Measurements from ENCODE around the gene SLC22A23. TPM values are rescaled to one million over a fixed set of nuclear protein-coding genes. Genes with fewer than 3 reads are reported as not detected.

The SLC22A23 gene
- total and polyA plus RNA-seq, 2 donors (not counting 1 experiment from before 2014, with no cell fraction given), result 0.18 to 1.4 TPM

- Histone ChIP-seq H4K20me1 (ENCODE audit: control insufficient read depth, insufficient read depth, low read length, poor library complexity, severe bottlenecking) (no peaks in the 10 kb centered on the region), H3K4me2 (replicated peaks; ENCODE audit: low read depth, low read length, poor library complexity, severe bottlenecking) (no peak overlapping the region), H3K9ac (ENCODE audit: low read length) (no peak overlapping the region), H3K27ac (ENCODE audit: low read length in 2 of 2) (no peak overlapping the region), H3K4me3 (ENCODE audit: control extremely low read depth in 1 of 5, extremely low read depth in 1 of 5, insufficient read depth in 1 of 5, low read depth in 2 of 5, low read length in 4 of 5) (no peak overlapping the region), H2AFZ (ENCODE audit: insufficient read depth, low read depth, low read length, poor library complexity, severe bottlenecking) (no peak overlapping the region), H3K4me1 (ENCODE audit: control insufficient read depth in 2 of 2, insufficient read depth in 2 of 2, low read length in 2 of 2) (peaks cover 6 to 9% of the 10 kb centered on the region in 2 donors), H3K9me3 (ENCODE audit: control extremely low read depth in 1 of 3, control insufficient read depth in 2 of 3, insufficient read depth in 1 of 3, low read length in 2 of 3) (peaks cover 0 to 4% (median 0%) of the 10 kb centered on the region in 3 donors), H3K79me2 (ENCODE audit: control insufficient read depth, insufficient read depth, low read length) (no peaks in the 10 kb centered on the region), H3K27me3 (replicated peaks in 1 of 4; ENCODE audit: control extremely low read depth in 1 of 4, control insufficient read depth in 3 of 4, insufficient read depth in 4 of 4, low read length in 3 of 4) (peaks cover 0 to 6% (median 0%) of the 10 kb centered on the region in 4 experiments), H3K36me3 (replicated peaks in 1 of 2; ENCODE audit: control extremely low read depth in 1 of 2, control insufficient read depth in 1 of 2, extremely low read depth in 1 of 2, insufficient read depth in 2 of 2, low read length in 1 of 2) (no peaks in the 10 kb centered on the region)
- H3K4me1 Mint-ChIP-seq, result peaks cover 17% of the 10 kb centered on the region
- intact Hi-C loops (cut with micrococcal nuclease), result loop anchor here (10.0 kb wide), 1 partner anchor 46 kb away; no protein-coding TSS in a partner anchor
- no peak overlapping the region for H3K27ac Mint-ChIP-seq
- no peak for DNase-seq
- no peak overlapping the region for H3K4me3 Mint-ChIP-seq
- no peaks in the 10 kb centered on the region for H3K9me3 Mint-ChIP-seq (ENCODE audit: insufficient read depth)
- peaks cover 31% of the 10 kb centered on the region for H3K27me3 Mint-ChIP-seq
- ATAC-seq (ENCODE audit: low read depth), result no peak
- TF ChIP-seq CTCF (IDR thresholded peaks at IDR 0.05) (no peak), EZH2 (IDR thresholded peaks at IDR 0.05; ENCODE audit: borderline replicate concordance, insufficient read depth, low read depth, low read length, poor library complexity, severe bottlenecking) (no peak)
- POLR2A ChIA-PET, result no interaction called here
- 89% methylated on average over 8 of the region's 11 CpGs for WGBS (ENCODE audit: insufficient coverage)
- CTCF ChIA-PET, result no interaction called here
Measured at GRCh38 chr6:3380344-3381232, 76.3 kb downstream of the SLC22A23 start.

DNA sequence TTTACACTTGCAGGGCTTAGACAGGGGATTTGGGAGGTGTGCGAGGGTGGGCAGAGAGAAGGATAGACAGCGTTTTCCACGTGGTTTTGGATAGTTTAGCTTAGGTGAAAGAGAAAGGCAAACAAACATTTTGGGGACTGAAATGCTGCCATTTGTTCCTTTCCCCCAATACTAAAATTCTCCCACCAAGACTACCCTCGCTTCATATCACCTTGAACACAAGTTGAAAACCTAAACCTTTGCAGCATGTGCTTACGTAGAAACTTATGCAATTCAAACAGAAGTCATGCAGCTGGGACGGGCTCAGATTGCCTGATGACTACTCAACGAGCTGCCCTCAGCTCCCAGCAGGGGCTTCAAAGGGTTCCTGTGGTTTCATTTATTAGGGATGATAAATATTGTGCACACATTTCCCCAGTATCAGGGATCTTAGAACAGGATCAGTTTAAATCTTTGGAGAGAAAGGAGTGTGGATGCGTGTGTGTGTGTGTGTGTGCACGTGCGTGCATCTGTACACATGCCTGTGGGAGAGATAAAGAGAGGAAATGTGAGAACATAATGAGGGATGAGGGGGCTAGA, 77.3 kb downstream of the SLC22A23 start:
- H3K27ac Mint-ChIP-seq, result no peak overlapping the region
- POLR2A ChIA-PET, result no interaction called here
- TF ChIP-seq EZH2 (IDR thresholded peaks at IDR 0.05; ENCODE audit: borderline replicate concordance, insufficient read depth, low read depth, low read length, poor library complexity, severe bottlenecking), result no peak
- no peak for TF ChIP-seq CTCF (IDR thresholded peaks at IDR 0.05)

More for the DNA sequence above, 77.3 kb downstream of the SLC22A23 start:
- Histone ChIP-seq H3K4me2 (replicated peaks; ENCODE audit: low read depth, low read length, poor library complexity, severe bottlenecking) (no peak overlapping the region), H3K27ac (ENCODE audit: low read length in 2 of 2) (no peak overlapping the region), H3K4me3 (ENCODE audit: control extremely low read depth in 1 of 5, extremely low read depth in 1 of 5, insufficient read depth in 1 of 5, low read depth in 2 of 5, low read length in 4 of 5) (no peak overlapping the region), H3K4me1 (ENCODE audit: control insufficient read depth in 2 of 2, insufficient read depth in 2 of 2, low read length in 2 of 2) (peaks cover 3 to 6% of the 10 kb centered on the region in 2 donors), H3K9me3 (ENCODE audit: control extremely low read depth in 1 of 3, control insufficient read depth in 2 of 3, insufficient read depth in 1 of 3, low read length in 2 of 3) (peaks cover 0 to 4% (median 0%) of the 10 kb centered on the region in 3 donors), H4K20me1 (ENCODE audit: control insufficient read depth, insufficient read depth, low read length, poor library complexity, severe bottlenecking) (no peaks in the 10 kb centered on the region), H3K79me2 (ENCODE audit: control insufficient read depth, insufficient read depth, low read length) (no peaks in the 10 kb centered on the region), H3K27me3 (replicated peaks in 1 of 4; ENCODE audit: control extremely low read depth in 1 of 4, control insufficient read depth in 3 of 4, insufficient read depth in 4 of 4, low read length in 3 of 4) (peaks cover 0 to 6% (median 0%) of the 10 kb centered on the region in 4 experiments), H3K36me3 (replicated peaks in 1 of 2; ENCODE audit: control extremely low read depth in 1 of 2, control insufficient read depth in 1 of 2, extremely low read depth in 1 of 2, insufficient read depth in 2 of 2, low read length in 1 of 2) (no peaks in the 10 kb centered on the region), H2AFZ (ENCODE audit: insufficient read depth, low read depth, low read length, poor library complexity, severe bottlenecking) (no peak overlapping the region), H3K9ac (ENCODE audit: low read length) (no peak overlapping the region)
- CTCF ChIA-PET, result no interaction called here
- WGBS (ENCODE audit: insufficient coverage), result 100% methylated on average over 4 of the region's 10 CpGs
- Mint-ChIP-seq H3K4me3 (no peak overlapping the region), H3K9me3 (ENCODE audit: insufficient read depth) (no peaks in the 10 kb centered on the region), H3K27me3 (peaks cover 27% of the 10 kb centered on the region), H3K4me1 (peaks cover 12% of the 10 kb centered on the region)
- intact Hi-C loops (cut with micrococcal nuclease), result loop anchor here (10.0 kb wide), 1 partner anchor 45 kb away; no protein-coding TSS in a partner anchor
- no peak for ATAC-seq (ENCODE audit: low read depth)
- no peak for DNase-seq
